H9 (cell line): ENCODE measurements around the gene CCDC40. TPM values are rescaled to one million over a fixed set of nuclear protein-coding genes. Genes with fewer than 3 reads are reported as not detected.
A peak's percentile ranks its signal among the peaks of the same experiment; 100 is the strongest.

Experiments
- DNase-seq: peaks from one replicate; pipeline ENCODE4 v3.0.0-alpha.2; 2017
- H2AFZ ChIP-seq: one replicate; pipeline ENCODE4 v1.6.1; 2013; ENCODE audit warnings: mild to moderate bottlenecking, low read length, control low read depth, moderate library complexity
- H2AK5ac ChIP-seq: 2 replicates; pipeline ENCODE4 v1.6.1; 2013; ENCODE audit warnings: low read length, control low read depth, mixed read lengths; ENCODE audit not compliant: insufficient read length
- H2BK120ac ChIP-seq: one replicate; pipeline ENCODE4 v1.6.1; 2013; ENCODE audit warnings: low read depth, mild to moderate bottlenecking, low read length, control low read depth, inconsistent platforms; ENCODE audit not compliant: poor library complexity, severe bottlenecking
- H2BK12ac ChIP-seq: 2 replicates; pipeline ENCODE4 v1.6.1; 2013; ENCODE audit warnings: low read length, control low read depth, mixed read lengths, low read depth; ENCODE audit not compliant: insufficient read length
- H2BK15ac ChIP-seq: 2 replicates; pipeline ENCODE4 v1.6.1; 2013; ENCODE audit warnings: low read depth, low read length, control low read depth
- H2BK20ac ChIP-seq: one replicate; pipeline ENCODE4 v1.6.1; 2013; ENCODE audit warnings: low read depth, mild to moderate bottlenecking, low read length, control low read depth, inconsistent platforms; ENCODE audit not compliant: poor library complexity, severe bottlenecking
- H2BK5ac ChIP-seq: 2 replicates; pipeline ENCODE4 v1.6.1; 2013; ENCODE audit warnings: low read length, control low read depth, mixed read lengths; ENCODE audit not compliant: insufficient read length
- H3K14ac ChIP-seq: 2 replicates; pipeline ENCODE4 v1.6.1; 2013; ENCODE audit warnings: low read length, control low read depth; ENCODE audit not compliant: insufficient read depth
- H3K18ac ChIP-seq: 2 replicates; pipeline ENCODE4 v1.6.1; 2013; ENCODE audit warnings: low read depth, mild to moderate bottlenecking, mixed read lengths, low read length, control low read depth; ENCODE audit not compliant: insufficient read length
- H3K23ac ChIP-seq: 2 replicates; pipeline ENCODE4 v1.6.1; 2013; ENCODE audit warnings: low read length, control low read depth, mixed read lengths, low read depth; ENCODE audit not compliant: insufficient read length
- H3K23me2 ChIP-seq: 2 replicates; pipeline ENCODE4 v1.6.1; 2013; ENCODE audit warnings: low read depth, mild to moderate bottlenecking, mixed read lengths, low read length, control low read depth; ENCODE audit not compliant: insufficient read length, poor library complexity, severe bottlenecking
- H3K27ac ChIP-seq: 2 replicates; pipeline ENCODE4 v1.5.1; 2013; ENCODE audit warnings: low read length, control low read depth, mixed read lengths, low read depth; ENCODE audit not compliant: insufficient read length
- H3K27me3 ChIP-seq: 2 replicates; pipeline ENCODE4 v1.6.1; 2013; ENCODE audit warnings: low read length, control low read depth, inconsistent platforms; ENCODE audit not compliant: insufficient read depth
- H3K4ac ChIP-seq: 2 replicates; pipeline ENCODE4 v1.6.1; 2013; ENCODE audit warnings: low read depth, mild to moderate bottlenecking, control low read depth, inconsistent platforms, low read length, moderate library complexity
- H3K4me1 ChIP-seq: 2 replicates; pipeline ENCODE4 v1.6.1; 2013; ENCODE audit warnings: low read length, control low read depth, inconsistent platforms; ENCODE audit not compliant: insufficient read depth
- H3K4me2 ChIP-seq: 2 replicates; pipeline ENCODE4 v1.6.1; 2013; ENCODE audit warnings: low read length, control low read depth, mixed read lengths; ENCODE audit not compliant: insufficient read length, insufficient read depth
- H3K56ac ChIP-seq: 2 replicates; pipeline ENCODE4 v1.6.1; 2013; ENCODE audit warnings: low read depth, mild to moderate bottlenecking, mixed read lengths, low read length, control low read depth; ENCODE audit not compliant: insufficient read length
- H3K79me1 ChIP-seq: 2 replicates; pipeline ENCODE4 v1.6.1; 2013; ENCODE audit warnings: low read depth, mild to moderate bottlenecking, moderate library complexity, low read length, control low read depth, inconsistent platforms; ENCODE audit not compliant: insufficient read depth, poor library complexity, severe bottlenecking
- H3K79me2 ChIP-seq: 2 replicates; pipeline ENCODE4 v1.6.1; 2013; ENCODE audit warnings: low read length, control low read depth, inconsistent platforms; ENCODE audit not compliant: insufficient read depth
- H3K9ac ChIP-seq: 2 replicates; pipeline ENCODE4 v1.6.1; 2013; ENCODE audit warnings: low read length, control low read depth, mixed read lengths; ENCODE audit not compliant: insufficient read length; ENCODE audit errors: extremely low read depth
- H3K9me3 ChIP-seq: one replicate; pipeline ENCODE4 v1.6.1; 2013; ENCODE audit warnings: low read depth, low read length, inconsistent platforms; ENCODE audit not compliant: control insufficient read depth
- H3T11ph ChIP-seq: one replicate; pipeline ENCODE4 v1.6.1; 2013; ENCODE audit warnings: mild to moderate bottlenecking, low read length, control low read depth, inconsistent platforms
- H4K20me1 ChIP-seq: one replicate; pipeline ENCODE4 v1.6.1; 2013; ENCODE audit not compliant: control insufficient read depth, insufficient read length, insufficient read depth
- H4K5ac ChIP-seq: 2 replicates; pipeline ENCODE4 v1.6.1; 2013; ENCODE audit warnings: low read depth, mild to moderate bottlenecking, mixed read lengths, low read length, control low read depth; ENCODE audit not compliant: insufficient read length
- H4K8ac ChIP-seq: replicated peaks from 2 replicates; pipeline ENCODE4 v1.6.1; 2013; ENCODE audit warnings: low read length, control low read depth, mixed read lengths, low read depth; ENCODE audit not compliant: insufficient read length
- H4K91ac ChIP-seq: 2 replicates; pipeline ENCODE4 v1.6.1; 2013; ENCODE audit warnings: low read depth, mild to moderate bottlenecking, moderate library complexity, mixed read lengths, low read length, control low read depth; ENCODE audit not compliant: insufficient read length
- H3K27ac Mint-ChIP-seq, 3 experiments: 2 replicates in 2 of 3; 3 replicates in 1 of 3; pipeline ENCODE4 v1.8.0; 2020 to 2021; ENCODE audit warnings: mixed read lengths in 3 of 3, mild to moderate bottlenecking in 1 of 3, moderate library complexity in 1 of 3
- H3K27me3 Mint-ChIP-seq: 2 replicates; pipeline ENCODE4 v1.8.0; 2021; ENCODE audit warnings: low read depth, mild to moderate bottlenecking, moderate library complexity, mixed read lengths
- H3K36me3 Mint-ChIP-seq, 3 experiments: 2 replicates in 2 of 3; 3 replicates in 1 of 3; pipeline ENCODE4 v1.8.0; 2020 to 2021; ENCODE audit warnings: low read depth in 3 of 3, mixed read lengths in 3 of 3; ENCODE audit not compliant: insufficient read depth in 1 of 3
- H3K4me1 Mint-ChIP-seq, 2 experiments: 2 replicates each; pipeline ENCODE4 v1.8.0; 2020; ENCODE audit warnings: mixed read lengths in 2 of 2
- H3K4me3 Mint-ChIP-seq, 2 experiments: 2 replicates in 1 of 2; 3 replicates in 1 of 2; pipeline ENCODE4 v1.8.0; 2020 to 2021; ENCODE audit warnings: mild to moderate bottlenecking in 2 of 2, mixed read lengths in 2 of 2, moderate library complexity in 1 of 2
- H3K9me3 Mint-ChIP-seq, 2 experiments: 2 replicates in 1 of 2; 3 replicates in 1 of 2; pipeline ENCODE4 v1.8.0; 2020; ENCODE audit warnings: mild to moderate bottlenecking in 2 of 2, mixed read lengths in 2 of 2, moderate library complexity in 1 of 2
- WGBS: extraction: QIAGEN DNeasy Blood & Tissue Kit; methylation state at CpG from one replicate; pipeline ENCODE4 v1.1.7; 2013; ENCODE audit warnings: missing lambda C conversion rate, low lambda C conversion rate, mixed read lengths; ENCODE audit not compliant: insufficient read length; ENCODE audit errors: extremely low coverage; 5-methylcytosine and 5-hydroxymethylcytosine counted together
- total RNA-seq: library from RNA; stranded (reverse); gene quantifications from 2 replicates; pipeline ENCODE4 v1.2.1, GENCODE V29; 2021
- TF ChIP-seq, protein P1 (sequence below): fragments of 200-600 bp; sonication (generic); conservative IDR thresholded peaks from 3 replicates; pipeline ENCODE4 v1.8.0; 2021; ENCODE audit warnings: antibody characterized with exemption, mild to moderate bottlenecking

Gene CCDC40
- total RNA-seq, 1 experiment from 2014 or later = 8.9 TPM

DNA sequence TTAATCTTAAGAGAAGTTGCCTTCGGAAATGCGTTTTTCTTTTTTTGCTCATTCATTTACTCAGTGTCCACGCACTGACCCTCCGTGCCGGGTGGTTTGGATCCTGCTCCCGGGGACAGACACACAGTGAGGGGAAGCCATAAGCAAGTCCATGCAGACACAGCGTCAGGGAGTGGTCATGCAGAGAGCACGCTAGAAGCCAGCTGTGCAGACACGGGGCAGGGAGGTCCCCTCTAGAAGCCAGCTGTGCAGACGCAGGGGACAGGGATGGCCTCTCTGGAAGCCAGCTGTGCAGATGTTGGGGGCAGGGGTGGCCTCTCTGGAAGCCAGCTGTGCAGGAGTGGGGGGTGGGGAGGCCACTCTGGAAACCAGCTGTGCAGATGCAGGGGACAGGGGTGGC is 69.7 kb downstream of the CCDC40 start:
- Histone ChIP-seq H2BK5ac (no peak overlapping the region), H3K23me2 (peaks cover 8% of the 10 kb centered on the region), H3K23ac (no peak overlapping the region), H3T11ph (no peak overlapping the region), H2BK20ac (no peak overlapping the region), H3K27me3 (no peaks in the 10 kb centered on the region; the same call in 1 of the 2 replicates), H2BK12ac (no peak overlapping the region), H4K5ac (no peak overlapping the region), H4K91ac (no peak overlapping the region), H3K4me2 (no peak overlapping the region), H2BK15ac (no peak overlapping the region), H3K79me1 (no peaks in the 10 kb centered on the region), H3K79me2 (no peaks in the 10 kb centered on the region), H3K27ac (no peak overlapping the region), H4K8ac (no peak overlapping the region), H3K56ac (no peak overlapping the region), H3K9ac (no peak overlapping the region), H3K4me1 (peaks cover 5% of the 10 kb centered on the region; the same call in 1 of the 2 replicates), H3K4ac (no peak overlapping the region), H2AFZ (no peak overlapping the region), H4K20me1 (no peaks in the 10 kb centered on the region), H3K14ac (no peak overlapping the region), H2BK120ac (no peak overlapping the region), H2AK5ac (no peak overlapping the region), H3K9me3 (no peaks in the 10 kb centered on the region), H3K18ac (no peak overlapping the region)
- Mint-ChIP-seq H3K4me1 (peaks cover 16 to 28% of the 10 kb centered on the region in 2 experiments), H3K9me3 (no peaks in the 10 kb centered on the region), H3K27me3 (no peaks in the 10 kb centered on the region; the same call in 1 of the 2 replicates), H3K36me3 (peaks cover 0 to 7% (median 0%) of the 10 kb centered on the region in 3 experiments; a peak in 2 of 7 replicates), H3K27ac (peak overlapping the region in 2 of 3 experiments; percentile 19 to 80; a peak in 1 of 7 replicates), H3K4me3 (no peak overlapping the region)
- TF ChIP-seq, protein P1, sequence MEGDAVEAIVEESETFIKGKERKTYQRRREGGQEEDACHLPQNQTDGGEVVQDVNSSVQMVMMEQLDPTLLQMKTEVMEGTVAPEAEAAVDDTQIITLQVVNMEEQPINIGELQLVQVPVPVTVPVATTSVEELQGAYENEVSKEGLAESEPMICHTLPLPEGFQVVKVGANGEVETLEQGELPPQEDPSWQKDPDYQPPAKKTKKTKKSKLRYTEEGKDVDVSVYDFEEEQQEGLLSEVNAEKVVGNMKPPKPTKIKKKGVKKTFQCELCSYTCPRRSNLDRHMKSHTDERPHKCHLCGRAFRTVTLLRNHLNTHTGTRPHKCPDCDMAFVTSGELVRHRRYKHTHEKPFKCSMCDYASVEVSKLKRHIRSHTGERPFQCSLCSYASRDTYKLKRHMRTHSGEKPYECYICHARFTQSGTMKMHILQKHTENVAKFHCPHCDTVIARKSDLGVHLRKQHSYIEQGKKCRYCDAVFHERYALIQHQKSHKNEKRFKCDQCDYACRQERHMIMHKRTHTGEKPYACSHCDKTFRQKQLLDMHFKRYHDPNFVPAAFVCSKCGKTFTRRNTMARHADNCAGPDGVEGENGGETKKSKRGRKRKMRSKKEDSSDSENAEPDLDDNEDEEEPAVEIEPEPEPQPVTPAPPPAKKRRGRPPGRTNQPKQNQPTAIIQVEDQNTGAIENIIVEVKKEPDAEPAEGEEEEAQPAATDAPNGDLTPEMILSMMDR = no peak
- no peak for DNase-seq
- no CpG with 5 or more reads among the region's 10 CpGs for WGBS
